HG02840 (cell line): ENCODE data around the gene CATSPER4.

ENCODE experiments used
- ATAC-seq: cut with Tn5 transposase; IDR thresholded peaks from one replicate; pipeline ENCODE4 v1.9.1; 2021; ENCODE audit warnings: mild to moderate bottlenecking, moderate library complexity, moderate number of reproducible peaks; ENCODE audit not compliant: unreplicated experiment, low FRiP score

CATSPER4 gene

DNA sequence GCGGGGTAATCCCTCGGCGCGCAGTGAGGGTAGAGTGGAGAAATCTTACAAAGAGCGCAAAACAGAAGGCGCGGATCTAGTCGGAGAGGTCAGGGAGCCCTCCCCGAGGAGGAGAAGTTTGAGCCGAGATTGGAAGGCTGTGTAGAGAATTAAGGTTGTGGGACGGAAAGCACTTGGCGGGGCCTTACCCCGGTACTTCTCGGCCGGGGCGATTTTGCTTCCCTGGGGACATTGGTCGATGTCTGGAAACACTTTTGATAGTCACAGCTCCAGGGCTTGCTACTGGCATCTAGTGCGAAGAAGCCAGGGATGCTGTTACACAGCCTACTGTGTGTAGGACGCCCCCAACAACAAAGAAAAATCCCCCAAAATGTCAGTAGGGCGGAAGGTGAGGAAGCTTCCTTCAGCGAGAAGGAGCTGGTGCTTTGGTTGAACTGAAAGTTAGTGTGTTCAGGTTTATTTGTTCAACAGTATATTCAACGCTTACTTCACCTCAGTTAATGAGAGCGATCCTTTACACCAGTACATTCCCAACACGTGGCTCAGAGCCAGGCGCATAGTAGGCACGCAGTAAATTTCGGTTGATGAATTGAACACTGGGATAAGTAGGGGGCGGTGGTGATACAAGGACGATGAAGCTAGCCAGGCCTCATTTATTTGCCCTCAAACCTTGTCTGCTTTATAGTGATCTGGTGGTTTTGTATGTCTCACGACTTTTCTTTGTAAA lies 44.4 kb downstream of the CATSPER4 start:
- no peak for ATAC-seq

DNA sequence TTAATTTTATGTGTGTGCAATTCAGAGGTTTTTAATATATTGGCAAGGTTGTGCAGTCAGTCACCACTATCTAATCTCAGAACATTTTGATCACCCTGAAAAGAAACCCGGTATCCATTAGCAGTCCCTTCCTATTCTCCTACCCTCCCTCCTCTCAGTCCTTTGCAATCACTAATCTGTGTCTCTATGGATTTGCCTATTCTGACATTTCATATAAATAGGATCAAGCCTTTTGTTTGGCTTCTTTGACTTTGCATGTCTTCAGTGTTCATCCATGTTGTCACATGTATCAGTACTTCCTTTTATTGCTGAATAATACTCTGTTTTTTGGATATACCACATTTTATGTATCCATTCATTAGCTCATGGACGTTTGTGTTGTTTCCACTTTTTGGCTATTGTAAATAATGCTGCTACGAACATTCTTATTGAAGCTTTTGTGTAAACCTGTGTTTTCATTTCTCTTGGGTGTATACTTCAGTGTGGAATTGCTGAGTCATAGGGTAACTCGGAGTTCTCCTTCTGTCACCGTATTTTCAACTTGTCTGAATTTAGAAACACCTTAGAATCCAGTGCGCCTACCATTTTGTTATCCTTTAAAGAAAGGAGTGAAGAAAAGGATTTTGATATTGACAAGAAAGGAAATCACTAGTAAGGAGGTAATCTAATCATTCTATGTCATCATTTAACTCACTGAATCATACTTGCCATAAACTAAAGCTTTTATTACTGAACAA lies 47.0 kb downstream of the CATSPER4 start:
- ATAC-seq = no peak

DNA sequence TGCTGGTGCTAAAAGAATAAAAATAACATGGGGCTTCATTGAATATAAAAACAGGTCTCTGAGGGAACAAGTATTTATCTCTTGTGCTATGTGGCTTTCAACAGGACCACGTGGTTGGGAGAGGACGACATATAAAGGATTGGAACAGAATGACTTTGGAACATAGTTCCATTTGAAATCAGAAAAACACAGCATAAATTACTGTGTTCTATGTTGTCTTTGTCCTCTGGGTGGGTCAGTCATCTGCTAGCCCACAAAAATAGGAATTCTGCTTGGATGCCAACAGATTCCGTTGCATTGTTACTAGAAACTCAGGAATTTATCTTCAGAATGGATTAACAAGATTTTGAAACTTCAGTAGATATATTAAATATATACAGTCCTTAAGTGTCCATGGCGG lies 49.5 kb downstream of the CATSPER4 start:
- ATAC-seq = no peak
